Esophagus mucosa (tissue), 1 donor: Measurements from ENCODE around the gene PIEZO1. TPM values are rescaled to one million over a fixed set of nuclear protein-coding genes. Genes with fewer than 3 reads are reported as not detected.

Experiments used
- ATAC-seq: fragments of 200-7000 bp; cut with Tn5 transposase; one replicate; pipeline ENCODE4 v1.9.1; 2020
- total RNA-seq: library from RNA; stranded (reverse); gene quantifications from one replicate; pipeline ENCODE4 v1.2.4, GENCODE V29; 2023
- donor health status: DM: yes; HTN: yes; CAD: no.

PIEZO1 gene
- total RNA-seq, 1 donor from 2014 or later: 64.7 TPM

DNA sequence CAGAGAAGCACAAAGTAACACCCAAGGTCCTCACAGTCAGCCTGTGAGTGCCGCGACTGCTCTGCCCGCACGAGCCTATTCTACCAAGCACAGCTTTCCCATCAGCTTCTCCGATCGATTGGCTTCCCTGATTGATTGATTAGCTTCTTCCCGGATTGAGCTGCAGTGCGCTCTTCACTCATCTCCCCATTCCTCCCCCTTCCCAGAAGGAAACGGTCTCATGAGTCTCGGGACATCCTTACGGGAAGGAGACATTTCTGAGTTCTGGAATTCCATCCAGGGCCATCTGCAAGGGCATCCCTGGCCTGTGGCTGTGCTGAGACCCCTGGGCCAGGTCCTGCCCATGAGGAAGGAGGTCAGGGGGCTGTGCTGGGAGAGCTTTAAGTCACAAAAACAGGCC is 18.0 kb downstream of the PIEZO1 start:
- ATAC-seq: no peak

DNA sequence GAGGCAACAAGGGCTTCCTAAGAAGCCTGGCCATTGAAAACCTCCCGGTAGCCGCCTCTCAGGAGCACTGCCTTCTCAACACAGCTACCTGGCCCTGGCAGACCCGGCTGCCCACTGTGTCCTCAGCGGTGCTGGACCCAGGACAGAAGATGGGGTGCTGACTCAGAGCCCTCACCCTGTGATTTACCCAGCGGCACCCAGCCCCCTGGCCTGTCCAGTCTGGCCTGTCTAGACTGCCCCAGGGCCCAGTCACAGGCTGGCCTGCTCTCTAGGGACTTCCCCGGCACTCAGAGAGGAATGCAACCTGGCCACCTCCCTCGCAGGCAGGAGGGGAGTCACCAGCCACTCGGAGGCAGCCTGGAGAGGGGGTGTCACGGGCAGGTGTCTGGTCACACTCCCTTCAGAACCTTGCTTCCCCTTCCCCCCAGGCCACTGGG is 20.1 kb downstream of the PIEZO1 start:
- ATAC-seq: peak; percentile 73

DNA sequence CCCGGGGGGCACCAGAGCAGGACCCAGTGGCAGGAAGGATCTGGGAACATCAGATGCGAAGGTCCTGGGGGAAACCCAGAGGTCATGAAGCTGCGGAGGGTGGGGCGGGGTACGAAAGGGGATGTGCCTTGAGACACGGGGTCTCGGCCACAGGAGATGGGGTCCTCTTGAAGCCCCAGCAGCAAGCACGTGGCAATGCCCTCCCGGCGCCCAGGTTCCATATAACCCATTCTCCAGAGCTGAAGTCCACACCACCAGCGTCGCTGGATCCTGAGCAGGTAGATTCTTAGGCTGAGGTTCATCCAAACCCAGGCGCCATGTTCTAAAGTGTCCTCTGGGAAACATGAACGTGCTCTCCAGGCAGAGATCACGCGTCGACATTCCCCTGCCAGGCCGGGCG is 20.9 kb downstream of the PIEZO1 start:
- ATAC-seq: no peak

DNA sequence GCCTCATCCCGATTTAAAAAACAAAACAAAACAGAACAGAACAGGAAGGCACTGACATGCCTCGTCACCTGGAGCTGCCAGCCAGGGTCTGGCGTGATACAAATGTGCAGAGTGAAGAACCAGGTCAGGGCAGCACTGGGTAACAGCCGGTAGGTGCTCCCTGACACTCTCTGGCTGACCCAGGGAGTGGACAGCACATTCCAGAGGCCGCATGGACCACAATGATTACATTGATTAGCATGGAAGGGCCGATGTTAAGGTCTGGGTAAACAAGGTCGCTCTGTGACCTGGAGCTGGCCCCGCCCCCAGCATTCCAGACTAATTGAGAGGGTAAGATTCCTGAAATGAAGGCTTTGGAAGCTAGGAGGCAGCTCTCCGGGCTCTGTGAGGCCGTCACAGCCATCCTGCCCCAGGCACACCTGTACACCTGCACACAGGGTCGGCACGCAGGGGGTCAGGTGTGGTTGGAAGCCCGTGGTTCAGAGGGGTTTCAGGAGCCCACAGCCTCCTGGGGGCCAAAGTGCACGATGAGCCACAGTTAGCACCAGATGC is 21.4 kb downstream of the PIEZO1 start:
- ATAC-seq: no peak

DNA sequence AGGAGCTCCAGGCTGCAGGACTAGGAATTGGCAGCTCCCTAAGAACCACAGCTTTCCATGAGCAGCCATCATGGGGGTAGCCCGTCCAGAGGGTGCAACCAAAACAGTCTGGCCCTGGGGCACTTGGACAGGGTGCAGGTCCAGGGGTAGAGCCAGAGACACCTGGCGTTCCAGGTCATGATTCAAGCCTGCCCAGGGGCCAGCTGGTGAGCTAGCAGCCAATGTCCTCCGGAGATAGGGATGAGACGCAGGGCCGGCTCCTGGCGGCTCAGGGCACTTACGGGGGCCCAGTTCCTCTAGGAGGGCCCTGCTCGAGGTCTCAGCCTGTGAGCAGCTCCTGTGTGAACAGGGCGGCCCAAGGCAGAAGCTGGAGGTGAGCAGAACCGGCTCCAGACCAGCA is 22.1 kb downstream of the PIEZO1 start:
- ATAC-seq: no peak

DNA sequence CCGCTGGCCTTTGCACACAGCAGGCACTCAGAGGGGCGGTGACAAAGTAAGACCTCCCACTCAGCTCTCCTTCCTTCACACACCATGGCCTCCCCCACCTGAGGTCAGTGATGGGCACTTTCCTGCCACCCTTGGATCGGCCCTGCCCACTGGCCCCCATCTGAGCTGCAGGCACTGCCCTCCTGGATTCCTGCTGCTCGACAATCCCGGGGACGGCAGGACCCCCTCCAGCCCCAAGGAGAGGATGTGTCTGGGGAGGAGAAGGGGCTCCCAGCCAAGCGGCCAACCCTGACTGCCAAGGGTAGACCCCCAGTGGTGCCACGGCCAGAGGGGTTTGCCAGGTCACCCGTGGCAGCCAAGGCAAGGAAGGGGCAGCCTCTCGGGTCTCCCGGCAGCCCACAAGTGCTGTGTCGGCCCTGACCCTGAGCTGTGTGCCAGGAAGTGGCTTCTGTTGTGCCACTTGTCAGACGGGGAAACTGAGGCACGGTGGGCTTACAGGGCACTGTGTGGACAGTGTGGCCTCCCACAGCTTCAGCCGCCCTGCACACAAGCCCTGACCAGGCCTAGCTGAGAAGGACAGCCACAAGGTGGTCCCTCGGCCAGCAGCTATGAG is 22.7 kb downstream of the PIEZO1 start:
- no peak for ATAC-seq

DNA sequence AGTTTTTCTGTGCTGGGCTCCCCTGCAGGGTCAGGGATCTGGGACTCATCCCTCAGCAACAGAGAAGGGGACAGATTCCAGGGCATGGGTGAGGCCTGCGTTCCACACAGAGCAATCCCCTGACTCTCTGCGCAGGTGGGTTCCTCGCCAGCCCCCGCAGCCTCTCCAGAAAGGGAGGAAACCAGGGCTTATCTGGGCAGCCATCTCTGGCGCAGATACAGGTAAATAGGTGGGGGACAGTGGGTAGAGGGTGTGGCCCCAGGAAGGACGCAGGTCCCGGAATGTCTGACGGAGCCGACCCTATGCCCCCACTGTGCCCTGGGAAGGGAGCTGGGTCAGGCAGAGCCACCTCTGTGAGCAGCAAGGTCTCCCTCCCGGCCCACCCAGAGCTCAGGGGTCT is 23.2 kb downstream of the PIEZO1 start:
- no peak for ATAC-seq

DNA sequence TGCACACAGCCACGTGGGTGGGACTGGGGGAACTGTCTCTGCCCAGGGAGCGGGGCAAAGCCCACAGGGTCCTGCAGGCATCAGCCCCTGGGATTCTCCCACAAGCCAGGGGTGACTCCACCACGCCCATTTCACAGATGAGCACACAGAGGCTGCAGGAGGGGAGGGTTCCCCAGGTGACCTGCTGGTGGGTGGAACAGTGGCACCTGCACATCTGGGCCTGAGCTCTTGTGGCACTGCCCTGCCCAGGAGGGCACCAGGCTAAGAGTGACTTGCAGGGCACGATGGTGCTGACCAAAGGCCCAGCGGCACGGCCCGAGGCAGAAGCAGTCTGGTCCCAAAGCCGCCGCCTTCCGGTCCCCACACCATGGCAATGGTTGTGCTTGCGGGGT is 23.9 kb downstream of the PIEZO1 start:
- no peak for ATAC-seq

DNA sequence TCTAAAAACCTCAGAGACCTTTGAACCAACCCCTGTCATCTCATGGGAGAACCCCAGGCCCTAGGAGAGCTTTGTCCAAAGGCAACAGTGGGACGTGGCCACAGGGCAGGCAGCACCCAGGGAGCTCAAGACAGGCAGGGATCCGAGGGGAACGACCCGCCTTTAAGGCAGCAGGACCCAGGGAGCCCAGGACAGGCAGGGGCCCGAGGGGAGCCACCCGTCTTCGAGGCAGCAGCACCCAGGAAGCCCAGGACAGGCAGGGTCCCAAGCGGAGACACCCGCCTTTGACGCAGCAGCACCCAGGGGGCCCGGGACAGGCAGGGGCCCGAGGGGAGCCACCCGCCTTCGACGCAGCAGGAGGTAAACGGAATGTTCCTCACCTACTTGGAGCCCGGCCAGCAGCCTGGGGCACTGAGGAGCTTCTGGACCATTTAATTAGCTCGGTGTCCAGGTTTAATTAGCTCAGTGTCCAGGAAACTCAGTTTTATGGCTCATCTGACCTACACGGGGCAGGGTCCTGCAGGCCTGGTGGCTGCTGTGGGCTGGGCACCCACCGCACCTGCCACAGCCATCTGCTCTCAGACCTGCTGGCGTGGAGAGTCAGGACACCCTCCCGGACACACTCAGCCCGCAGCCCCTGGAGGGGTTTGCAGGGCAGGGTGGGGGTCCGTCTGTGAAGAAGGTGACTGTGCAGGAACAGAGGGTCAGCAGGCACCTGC is 24.4 kb downstream of the PIEZO1 start:
- no peak for ATAC-seq

DNA sequence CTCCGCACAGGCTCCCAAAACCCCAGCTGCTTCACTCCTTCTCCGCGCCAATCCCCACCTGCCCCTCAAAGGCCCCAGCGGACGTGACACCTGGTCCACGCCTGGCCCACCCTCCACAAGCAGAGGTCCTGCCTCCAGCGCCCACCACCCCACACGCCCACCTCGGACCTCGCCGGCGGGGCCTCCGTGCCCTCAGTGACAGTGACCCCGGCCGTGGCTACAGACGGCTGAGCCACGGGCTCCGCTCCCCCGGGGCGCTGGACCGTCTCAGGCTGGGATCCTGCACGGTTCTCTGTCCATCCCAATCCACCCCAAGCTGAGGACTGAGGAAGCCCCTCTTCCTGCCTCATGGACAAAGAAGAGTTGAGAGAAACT is 25.1 kb downstream of the PIEZO1 start:
- no peak for ATAC-seq

DNA sequence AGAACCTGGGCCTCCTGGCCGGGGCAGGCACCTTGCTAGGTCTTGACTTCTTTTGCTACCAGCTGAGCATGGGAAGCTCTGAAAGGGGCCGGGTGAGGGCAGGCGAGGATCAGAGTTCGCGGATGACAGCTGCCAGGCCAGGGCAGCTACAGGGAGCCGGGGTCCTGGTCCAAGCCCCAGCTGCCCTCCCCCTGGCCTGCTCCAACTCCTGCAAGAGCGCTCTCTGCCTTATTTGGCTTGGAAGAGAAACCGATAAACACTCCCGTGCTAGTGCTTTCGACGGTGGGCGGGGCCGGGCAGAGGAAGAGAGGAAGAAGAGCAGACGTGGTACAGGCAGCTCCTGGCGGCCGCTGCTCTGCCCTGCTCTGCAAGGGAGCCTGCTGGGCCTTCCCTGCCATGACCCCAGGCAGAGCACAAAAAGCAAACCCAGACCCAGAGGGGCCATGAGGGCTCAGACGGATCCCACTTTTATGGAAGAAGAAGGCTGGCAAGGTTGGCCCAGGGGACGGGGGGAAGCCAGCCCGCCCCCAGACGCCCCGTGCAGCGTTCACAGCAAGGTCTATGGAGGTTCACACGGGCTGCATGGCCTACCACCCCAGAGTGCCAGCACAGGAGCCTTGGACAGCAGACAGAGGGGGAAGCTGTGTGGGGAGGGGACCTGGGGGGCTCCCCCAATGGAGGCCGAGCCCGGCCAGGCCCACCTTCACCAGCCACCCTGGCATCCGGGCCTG is 25.6 kb downstream of the PIEZO1 start:
- no peak for ATAC-seq

DNA sequence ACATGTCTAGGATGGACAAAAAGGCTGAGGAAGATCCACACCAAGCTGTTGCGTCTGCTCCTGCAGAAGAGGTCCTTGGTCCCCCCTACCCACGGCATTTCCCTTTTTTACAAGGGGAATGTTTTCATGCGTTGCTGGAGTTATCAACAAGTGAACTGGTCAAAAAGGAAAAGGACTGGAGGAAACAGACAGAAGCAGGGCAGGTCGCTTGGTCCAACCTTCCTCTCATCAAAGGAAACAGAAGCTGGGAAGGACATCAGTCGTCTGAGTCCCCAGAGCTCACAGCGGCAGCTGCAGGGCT is 26.1 kb downstream of the PIEZO1 start:
- ATAC-seq: no peak

DNA sequence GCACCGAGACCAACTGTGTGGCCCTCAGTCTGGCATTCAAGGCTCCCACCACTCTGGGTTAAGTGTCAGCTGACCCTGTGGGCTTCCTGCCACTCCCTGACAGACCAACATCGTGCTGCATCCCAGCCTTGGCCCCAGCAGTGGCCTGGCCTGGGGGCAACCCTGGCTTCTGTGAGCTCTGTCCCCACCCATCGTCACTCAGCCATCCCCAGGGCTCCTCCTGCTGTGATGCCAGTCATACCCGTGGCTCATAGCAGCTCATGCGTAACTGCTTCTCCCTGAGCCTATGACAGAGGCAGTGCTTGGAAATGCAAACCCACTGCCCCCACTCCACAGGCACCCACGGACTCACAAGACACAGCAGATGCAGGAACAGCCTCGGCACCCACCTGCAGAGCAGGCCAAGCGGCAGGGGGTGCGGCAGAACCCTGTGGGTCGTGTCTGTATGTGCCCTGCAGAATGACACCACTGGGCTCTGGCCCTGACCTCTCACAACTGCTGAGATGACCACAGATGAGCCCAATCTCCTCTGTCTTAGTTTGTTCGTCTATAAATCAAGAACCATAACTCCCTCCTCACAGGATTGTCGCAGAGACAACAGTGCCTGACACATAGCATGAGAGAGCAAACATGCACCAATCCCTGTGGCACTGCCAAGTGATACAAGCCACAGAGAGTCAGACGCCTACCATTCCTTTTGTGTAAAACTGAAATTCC is 26.6 kb downstream of the PIEZO1 start:
- peak; percentile 48 for ATAC-seq

DNA sequence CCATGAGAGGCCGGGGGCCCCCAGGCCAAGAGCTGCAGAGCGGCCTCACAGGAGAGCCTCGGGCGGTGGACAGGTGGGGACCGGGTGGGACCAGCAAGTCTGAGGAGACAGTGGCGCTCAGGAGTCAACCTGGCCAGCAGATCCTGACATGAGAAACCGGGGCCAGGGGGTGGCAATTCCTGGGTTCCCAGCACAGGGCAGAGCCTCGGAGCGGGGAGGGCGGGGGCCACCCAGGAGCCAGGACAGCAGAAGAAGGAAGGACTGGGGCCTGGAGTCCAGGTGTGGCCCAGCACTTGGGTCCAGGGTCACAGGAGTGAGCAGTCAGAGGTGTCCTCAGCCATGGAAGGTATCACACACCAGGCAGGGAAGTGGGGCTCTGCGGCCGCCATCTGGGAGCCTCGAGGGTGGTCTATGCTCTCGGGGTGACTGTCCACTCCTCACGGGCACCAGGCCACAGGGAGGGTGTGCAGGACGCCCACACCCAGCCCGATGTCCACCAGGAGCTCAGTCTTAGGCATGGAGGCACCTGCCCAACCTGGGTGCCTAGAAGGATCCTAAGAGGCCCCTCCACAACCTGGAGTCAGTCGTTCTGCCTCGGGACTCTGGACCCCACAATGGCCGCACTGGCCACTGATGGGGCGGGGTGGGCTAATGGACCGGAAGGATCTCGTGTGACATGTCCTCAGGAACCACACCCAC is 29.1 kb downstream of the PIEZO1 start:
- ATAC-seq: peak; percentile 2

DNA sequence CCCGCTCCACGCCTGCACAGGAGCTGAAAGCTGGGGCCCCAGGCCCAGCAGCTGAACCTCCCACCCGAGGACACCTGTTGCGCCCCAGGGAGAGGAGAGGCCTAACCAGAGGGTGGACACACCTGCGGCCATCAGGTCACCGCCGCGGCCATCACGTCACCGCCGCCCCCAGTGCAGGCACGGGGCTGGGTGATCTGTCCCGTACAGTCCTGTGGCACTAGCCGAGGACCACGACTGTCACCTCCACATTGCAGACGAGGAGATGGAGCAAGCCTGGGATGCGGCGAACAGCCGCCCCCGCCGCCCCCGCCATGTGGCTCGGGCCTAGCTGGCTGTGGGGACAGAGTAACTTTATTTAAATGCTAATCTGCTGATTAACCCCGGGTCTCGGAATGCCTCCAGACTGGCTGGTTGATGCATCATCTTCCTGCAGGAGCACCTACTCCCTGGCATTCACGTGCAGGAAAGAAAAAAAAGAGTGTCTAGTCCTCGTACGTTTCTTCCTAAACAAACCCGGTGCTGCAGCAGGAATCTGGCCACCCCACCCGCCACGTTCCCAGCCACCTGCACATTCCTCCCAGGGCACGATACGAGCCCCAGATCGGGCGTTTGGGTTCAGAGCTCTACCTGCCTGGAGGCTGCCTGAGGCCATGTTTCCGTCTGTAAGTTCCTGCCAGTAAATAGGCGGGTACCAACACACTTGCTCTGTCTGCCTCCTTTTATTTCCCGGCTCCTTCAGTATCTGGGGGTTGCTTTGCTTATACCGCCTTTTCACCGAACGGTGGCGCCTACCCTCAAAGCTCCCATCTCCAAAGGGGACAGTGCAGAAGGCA is 29.9 kb downstream of the PIEZO1 start:
- ATAC-seq: peak; percentile 42

DNA sequence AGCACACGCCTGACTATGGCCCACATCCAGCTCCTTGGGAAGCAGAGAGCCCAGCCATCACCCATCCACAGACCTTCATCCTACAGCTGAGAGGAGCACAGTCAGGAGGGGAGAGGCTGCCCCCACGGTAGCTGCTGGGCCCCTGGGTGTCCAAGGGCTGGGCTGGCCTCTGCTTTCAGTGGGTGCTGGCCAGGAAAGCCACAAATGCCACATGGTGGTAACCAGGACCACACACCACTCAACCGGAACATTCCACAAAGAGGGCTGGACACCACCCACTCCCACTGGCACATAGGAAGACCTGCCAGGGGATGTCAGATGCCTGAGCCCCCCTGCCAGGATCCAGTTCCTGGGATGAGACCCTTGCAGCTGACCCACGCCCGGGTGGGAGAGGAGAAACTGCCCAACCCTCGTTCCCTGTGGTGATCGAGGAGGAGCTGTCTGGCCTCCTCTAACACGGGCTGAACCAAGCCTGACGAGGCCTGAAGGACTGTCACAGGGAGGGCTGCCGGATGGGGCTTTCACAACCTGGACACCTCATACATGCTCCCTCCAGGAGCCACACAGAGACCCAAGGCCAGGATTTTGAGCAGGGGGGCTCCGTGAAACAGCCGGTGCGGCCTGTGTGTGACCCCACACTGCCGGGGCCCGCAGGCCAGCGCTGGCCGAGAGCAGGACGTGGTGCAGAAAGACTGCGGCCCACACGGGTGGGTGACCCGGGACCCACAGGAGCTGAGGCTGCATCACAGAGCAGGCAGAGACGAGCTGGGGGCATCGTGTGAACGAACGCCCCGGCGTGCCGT is 30.7 kb downstream of the PIEZO1 start:
- ATAC-seq: no peak

DNA sequence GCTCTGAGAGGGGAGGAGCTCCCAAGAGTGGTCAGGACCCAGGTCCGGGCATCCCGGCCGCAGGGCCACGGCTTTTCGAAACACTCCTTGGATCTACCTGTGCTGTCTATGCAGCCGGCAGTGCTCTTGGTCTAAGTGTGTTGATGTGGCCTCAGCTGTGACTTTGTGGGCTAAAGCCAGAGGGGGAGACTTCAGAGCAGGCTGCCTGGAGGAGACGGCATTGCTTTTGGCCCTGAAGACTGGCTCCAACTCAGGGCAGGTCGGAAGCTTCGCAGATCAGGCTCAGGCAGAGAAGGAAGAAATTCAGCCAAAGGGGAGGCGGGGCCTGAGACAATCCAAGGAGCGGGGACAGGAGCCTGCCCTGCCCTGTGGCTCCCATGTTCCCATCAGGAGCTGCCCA is 31.4 kb downstream of the PIEZO1 start:
- ATAC-seq: no peak

DNA sequence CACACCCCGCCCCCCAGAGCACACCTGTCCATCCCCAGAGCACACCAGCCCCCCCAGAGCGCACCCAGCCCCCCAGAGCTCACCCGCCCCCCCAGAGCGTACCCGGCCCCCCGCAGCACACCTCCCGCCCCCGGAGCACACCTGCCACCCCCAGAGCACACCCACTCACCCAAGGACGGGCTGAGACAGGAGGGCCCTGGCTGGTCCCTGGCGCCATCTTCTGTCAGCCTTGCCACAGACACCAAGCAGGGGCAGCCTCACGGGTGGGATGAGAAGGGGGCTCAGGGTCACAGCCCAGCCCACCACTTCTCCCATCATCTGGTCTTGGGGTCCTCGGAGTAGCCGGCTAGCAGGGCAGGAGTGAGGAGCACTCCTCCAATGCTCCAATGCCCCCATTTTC is 31.8 kb downstream of the PIEZO1 start:
- ATAC-seq: no peak

DNA sequence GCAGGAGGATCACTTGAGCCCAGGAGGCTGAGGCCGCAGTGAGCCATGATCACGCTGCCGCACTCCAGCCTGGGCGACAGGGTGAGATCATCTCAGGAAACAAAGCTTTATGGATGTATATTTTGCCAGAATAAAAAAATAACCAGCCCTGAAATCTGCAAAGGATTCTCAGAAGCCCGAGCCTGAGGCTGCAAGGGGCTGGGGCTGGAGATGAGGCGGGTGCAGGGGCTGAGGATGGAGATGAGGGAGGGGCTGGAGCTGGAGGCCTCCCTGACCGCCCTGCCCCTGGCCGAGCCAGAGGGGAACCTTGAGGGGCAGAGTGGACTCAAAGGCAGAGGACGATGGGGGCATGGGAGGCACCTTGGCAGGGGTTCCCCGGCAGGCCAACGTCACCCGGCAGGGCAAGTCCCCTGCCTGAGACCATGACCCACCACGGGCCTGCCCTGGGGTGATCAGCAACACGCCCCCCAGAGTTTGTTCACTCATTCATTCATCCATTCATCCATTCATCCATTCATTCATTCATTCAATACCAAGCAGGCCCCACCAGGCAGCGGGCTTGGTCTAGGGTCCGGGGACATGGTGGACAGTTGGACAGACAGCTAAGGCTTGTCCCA is 32.5 kb downstream of the PIEZO1 start:
- ATAC-seq: no peak

DNA sequence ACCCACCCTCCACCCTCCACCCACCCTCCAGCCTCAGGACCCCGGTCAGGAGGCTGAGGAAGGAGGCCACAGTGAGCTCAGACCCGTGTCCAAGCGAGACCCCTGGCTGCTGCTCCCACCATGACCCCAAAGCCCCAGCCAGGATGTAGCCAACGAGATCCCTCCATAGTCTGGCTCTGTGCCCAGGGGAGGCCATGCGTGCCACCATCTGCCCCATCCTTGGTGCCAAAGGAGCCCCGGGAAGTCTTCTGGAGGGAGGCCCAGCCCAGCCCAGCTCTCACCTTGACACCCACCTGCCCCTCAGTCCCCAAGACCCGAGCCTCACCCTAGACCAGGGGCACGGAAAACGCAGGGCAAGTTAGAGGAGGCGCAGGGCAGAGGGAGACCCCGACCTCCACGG is 34.2 kb downstream of the PIEZO1 start:
- no peak for ATAC-seq
